ENCODE measurements around the gene H2BK1. TPM values are rescaled to one million over a fixed set of nuclear protein-coding genes. Genes with fewer than 3 reads are reported as not detected.

The H2BK1 gene
- total RNA-seq, 4 donors from 2014 or later: not detected

GRCh38 chr7:151250181-151251132 lies 40.2 kb upstream of the H2BK1 start:
- no peak overlapping the region for H3K4me3 ChIP-seq (ENCODE audit: low read depth, poor library complexity, severe bottlenecking)
- no peak for DNase-seq (ENCODE audit: low spot score in 2 of 2)
- intact Hi-C loops (cut with DNase I; ENCODE audit: low total_unique reads): no loop called here
- 61 to 64% methylated on average over 7 of the region's 7 CpGs for WGBS, 2 donors
- no peak for TF ChIP-seq POLR2A (IDR thresholded peaks at IDR 0.05)
- TF ChIP-seq, protein P1, sequence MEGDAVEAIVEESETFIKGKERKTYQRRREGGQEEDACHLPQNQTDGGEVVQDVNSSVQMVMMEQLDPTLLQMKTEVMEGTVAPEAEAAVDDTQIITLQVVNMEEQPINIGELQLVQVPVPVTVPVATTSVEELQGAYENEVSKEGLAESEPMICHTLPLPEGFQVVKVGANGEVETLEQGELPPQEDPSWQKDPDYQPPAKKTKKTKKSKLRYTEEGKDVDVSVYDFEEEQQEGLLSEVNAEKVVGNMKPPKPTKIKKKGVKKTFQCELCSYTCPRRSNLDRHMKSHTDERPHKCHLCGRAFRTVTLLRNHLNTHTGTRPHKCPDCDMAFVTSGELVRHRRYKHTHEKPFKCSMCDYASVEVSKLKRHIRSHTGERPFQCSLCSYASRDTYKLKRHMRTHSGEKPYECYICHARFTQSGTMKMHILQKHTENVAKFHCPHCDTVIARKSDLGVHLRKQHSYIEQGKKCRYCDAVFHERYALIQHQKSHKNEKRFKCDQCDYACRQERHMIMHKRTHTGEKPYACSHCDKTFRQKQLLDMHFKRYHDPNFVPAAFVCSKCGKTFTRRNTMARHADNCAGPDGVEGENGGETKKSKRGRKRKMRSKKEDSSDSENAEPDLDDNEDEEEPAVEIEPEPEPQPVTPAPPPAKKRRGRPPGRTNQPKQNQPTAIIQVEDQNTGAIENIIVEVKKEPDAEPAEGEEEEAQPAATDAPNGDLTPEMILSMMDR (IDR thresholded peaks at IDR 0.05): no peak

DNA sequence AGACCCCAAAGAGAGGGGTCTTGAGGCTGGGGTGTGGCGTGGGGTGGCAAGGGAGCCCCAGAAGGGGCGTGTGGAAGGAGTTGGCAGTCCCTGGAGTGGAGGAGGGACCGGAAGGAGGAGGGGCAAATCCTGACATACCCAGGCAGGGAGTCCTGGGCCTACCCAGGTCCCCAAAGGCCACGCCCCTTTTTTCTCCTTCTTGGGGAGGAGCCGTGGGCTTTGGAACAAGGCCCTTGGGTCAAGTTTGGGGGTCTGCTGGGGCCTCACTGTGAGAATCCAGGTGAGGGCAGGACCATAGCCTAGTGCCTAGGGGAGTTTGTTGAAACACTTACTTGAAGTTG lies 39.4 kb upstream of the H2BK1 start:
- intact Hi-C loops (cut with DNase I; ENCODE audit: low total_unique reads): no loop called here
- H3K4me3 ChIP-seq (ENCODE audit: low read depth, poor library complexity, severe bottlenecking): no peak overlapping the region
- peak in 1 of 2 donors; percentile 51 for DNase-seq (ENCODE audit: low spot score in 2 of 2)
- WGBS, 2 donors: 9 to 19% methylated on average over 5 of the region's 5 CpGs
- TF ChIP-seq, protein P1 (IDR thresholded peaks at IDR 0.05): no peak
- TF ChIP-seq POLR2A (IDR thresholded peaks at IDR 0.05): no peak

DNA sequence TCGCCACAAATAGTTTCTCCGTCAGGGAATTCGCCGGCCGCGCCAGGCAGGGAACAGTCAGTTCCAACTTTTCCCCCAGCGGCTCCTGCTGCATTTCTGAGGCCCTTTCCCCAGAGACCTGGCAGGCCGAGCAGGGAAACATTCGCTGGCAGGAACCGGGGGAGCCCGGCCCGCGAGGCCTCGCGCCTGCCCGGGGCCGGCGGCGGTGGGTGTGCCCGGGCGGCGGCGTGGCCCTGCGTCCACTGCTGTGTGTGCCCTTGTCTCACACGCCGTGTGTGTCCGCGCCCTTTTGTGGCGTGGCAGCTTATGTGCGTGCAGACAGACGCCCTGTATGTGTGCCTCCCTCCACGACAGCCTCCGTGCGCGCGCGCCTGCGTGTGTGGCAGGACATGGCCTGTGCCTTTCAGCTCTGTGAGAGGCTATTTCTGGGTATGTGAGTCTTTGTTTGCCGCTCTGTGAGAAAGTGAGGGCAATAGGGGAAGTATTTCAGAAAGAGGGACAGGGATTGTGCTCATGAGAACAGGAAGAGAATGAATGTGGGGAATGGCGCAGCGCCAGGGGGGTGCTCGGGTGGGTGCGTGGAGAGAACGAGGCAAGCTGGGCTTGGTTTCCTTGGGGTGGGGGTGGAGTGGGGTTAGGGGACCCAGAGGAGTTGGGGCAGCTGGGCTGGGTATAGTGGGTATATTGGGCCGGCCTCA lies 38.9 kb upstream of the H2BK1 start:
- 4 to 5% methylated on average over 17 to 27 of the region's 45 CpGs for WGBS, 2 donors
- peak in 1 of 2 donors; percentile 93 for DNase-seq (ENCODE audit: low spot score in 2 of 2)

GRCh38 chr7:151248346-151249033 lies 38.2 kb upstream of the H2BK1 start, which contains the start of gene SMARCD3:
Gene SMARCD3 (minus strand): TSS chr7:151248694. CDS start chr7:151248562, 132 bp downstream.
- TF ChIP-seq, protein P1 (IDR thresholded peaks at IDR 0.05): no peak
- TF ChIP-seq POLR2A (IDR thresholded peaks at IDR 0.05): no peak
- no peak for DNase-seq (ENCODE audit: low spot score in 2 of 2)
- 0 to 1% methylated on average over 33 to 39 of the region's 71 CpGs for WGBS, 2 donors
- intact Hi-C loops (cut with DNase I; ENCODE audit: low total_unique reads): no loop called here
- peak within 1 kb of the TSS; percentile 29 for H3K4me3 ChIP-seq (ENCODE audit: low read depth, poor library complexity, severe bottlenecking)

More for the DNA sequence above, 38.9 kb upstream of the H2BK1 start:
- TF ChIP-seq POLR2A (IDR thresholded peaks at IDR 0.05): no peak
- intact Hi-C loops (cut with DNase I; ENCODE audit: low total_unique reads): no loop called here
- H3K4me3 ChIP-seq (ENCODE audit: low read depth, poor library complexity, severe bottlenecking): peak overlapping the region; percentile 29

DNA sequence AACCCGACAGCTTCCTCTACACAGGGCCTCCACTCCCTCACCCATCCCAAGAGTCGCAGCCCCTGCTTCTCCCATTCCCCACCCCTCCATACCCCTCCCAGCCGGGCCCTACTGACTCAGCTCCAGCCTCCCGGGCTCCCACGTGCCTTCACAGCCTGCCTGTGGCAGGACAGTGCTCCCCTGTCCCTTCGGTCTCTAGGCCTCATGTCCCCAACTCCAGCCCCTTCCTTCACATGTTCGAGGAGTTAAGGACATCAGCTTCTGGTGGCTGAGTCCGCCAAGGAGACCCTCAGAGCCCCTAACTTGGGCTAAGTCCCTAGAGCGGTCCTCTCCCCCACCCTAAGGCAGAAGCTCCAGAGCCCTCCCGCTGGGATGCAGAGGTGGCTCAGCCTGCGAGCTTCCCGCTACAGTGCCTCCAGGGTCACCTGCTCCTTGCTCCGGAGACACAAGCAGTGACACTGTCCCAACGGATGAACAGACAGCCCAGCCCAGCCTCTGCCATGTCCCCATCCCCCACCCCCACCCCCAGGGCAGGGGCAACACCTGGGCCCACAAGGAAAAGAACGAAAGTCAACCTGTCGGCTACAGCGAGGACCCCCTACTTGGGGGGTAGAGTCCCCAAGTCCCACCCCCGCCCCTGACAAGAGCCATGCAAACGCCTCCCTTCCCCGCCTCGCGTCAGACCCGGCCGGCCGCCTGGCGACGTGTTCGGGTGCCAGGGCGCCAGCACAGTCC lies 37.5 kb upstream of the H2BK1 start:
- peak overlapping the region; percentile 29 for H3K4me3 ChIP-seq (ENCODE audit: low read depth, poor library complexity, severe bottlenecking)
- intact Hi-C loops (cut with DNase I; ENCODE audit: low total_unique reads): no loop called here
- 8 to 22% methylated on average over 17 to 29 of the region's 29 CpGs for WGBS, 2 donors
- DNase-seq (ENCODE audit: low spot score in 2 of 2): no peak
- TF ChIP-seq, protein P1 (IDR thresholded peaks at IDR 0.05): no peak
- TF ChIP-seq POLR2A (IDR thresholded peaks at IDR 0.05): no peak

Measured in lower leg skin (tissue), 4 donors.